HG03520 (cell line): ENCODE results near the gene TXNDC5.
A peak's percentile ranks its signal among the peaks of the same experiment; 100 is the strongest.
"Not testable (repeated sequence)": the region's sequence is repeated elsewhere in the genome, so short reads cannot be mapped to it uniquely, and the experiment has no call there.

Source experiments
- ATAC-seq: cut with Tn5 transposase; IDR thresholded peaks from one replicate; pipeline ENCODE4 v1.9.1; 2021; ENCODE audit warnings: mild to moderate bottlenecking, moderate library complexity; ENCODE audit not compliant: unreplicated experiment

Gene TXNDC5

GRCh38 chr6:7897461-7898192, 13.0 kb downstream of the TXNDC5 start:
- ATAC-seq, result peak; percentile 44

- no peak for ATAC-seq
These were observed 14.1 kb downstream of the TXNDC5 start for GRCh38 chr6:7896465-7896987.

GRCh38 chr6:7895125-7895423, 15.5 kb downstream of the TXNDC5 start:
- ATAC-seq, result no peak

GRCh38 chr6:7894262-7895124, 16.1 kb downstream of the TXNDC5 start:
- ATAC-seq, result no peak

GRCh38 chr6:7893342-7893741, 17.2 kb downstream of the TXNDC5 start:
- ATAC-seq, result no peak

GRCh38 chr6:7892367-7892766, 18.2 kb downstream of the TXNDC5 start:
- ATAC-seq, result not testable (repeated sequence)

GRCh38 chr6:7891078-7891872, 19.3 kb downstream of the TXNDC5 start:
- no peak for ATAC-seq

- ATAC-seq, result no peak
These were observed 21.8 kb downstream of the TXNDC5 start for GRCh38 chr6:7888587-7889357.

GRCh38 chr6:7887278-7887991, 23.2 kb downstream of the TXNDC5 start:
- ATAC-seq, result no peak

GRCh38 chr6:7886132-7886531, 24.5 kb downstream of the TXNDC5 start:
- ATAC-seq, result no peak

- ATAC-seq, result no peak
These were observed 27.2 kb downstream of the TXNDC5 start for GRCh38 chr6:7883381-7883780.

GRCh38 chr6:7882505-7883257, 27.9 kb downstream of the TXNDC5 start:
- no peak for ATAC-seq

GRCh38 chr6:7881765-7882500, 28.7 kb downstream of the TXNDC5 start:
- no peak for ATAC-seq

- ATAC-seq, result no peak
These were observed 29.9 kb downstream of the TXNDC5 start for GRCh38 chr6:7880718-7881107.

GRCh38 chr6:7879980-7880717, 30.4 kb downstream of the TXNDC5 start:
- no peak for ATAC-seq

GRCh38 chr6:7879579-7879978, 31.0 kb downstream of the TXNDC5 start:
- ATAC-seq, result no peak

GRCh38 chr6:7879043-7879442, 31.5 kb downstream of the TXNDC5 start:
- ATAC-seq, result no peak
